GM18951 (cell line): Measurements from ENCODE around the gene GAA.

Experiments
- POLR2A ChIP-seq: IDR thresholded peaks from 4 replicates; pipeline ENCODE4 v1.6.1; 2011; ENCODE audit warnings: mild to moderate bottlenecking; ENCODE audit not compliant: insufficient read length, insufficient read depth; ENCODE audit errors: extremely low read depth
- in situ Hi-C: fragments of 300-500 bp; cut with MboI; formaldehyde crosslinking; loops from one replicate; pipeline ENCODE4 v1.12.0; 2022; ENCODE audit warnings: low sequenced_read_pairs, mixed read lengths, inconsistent platforms; ENCODE audit not compliant: unreplicated experiment

The GAA gene

DNA sequence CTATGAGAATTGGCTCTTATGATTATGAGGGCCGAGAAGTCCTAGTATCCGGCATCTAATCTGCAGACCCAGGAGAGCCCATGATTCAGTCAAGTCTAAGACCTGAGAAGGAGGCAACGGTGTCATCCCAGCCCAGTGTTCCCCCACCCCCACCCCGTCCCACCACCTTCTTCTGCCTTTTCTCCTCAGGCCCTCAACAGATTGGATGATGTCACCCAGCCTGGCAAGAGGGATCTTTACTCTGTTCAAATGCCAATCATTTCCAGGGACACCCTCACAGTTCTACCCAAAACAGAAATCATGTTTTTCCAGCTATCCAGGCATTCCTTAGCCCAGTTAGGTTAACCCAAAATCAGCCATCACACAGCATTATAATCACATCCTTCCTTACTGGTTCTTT lies 10.0 kb upstream of the GAA start:
- no peak for TF ChIP-seq POLR2A
- in situ Hi-C loops = no loop called here

DNA sequence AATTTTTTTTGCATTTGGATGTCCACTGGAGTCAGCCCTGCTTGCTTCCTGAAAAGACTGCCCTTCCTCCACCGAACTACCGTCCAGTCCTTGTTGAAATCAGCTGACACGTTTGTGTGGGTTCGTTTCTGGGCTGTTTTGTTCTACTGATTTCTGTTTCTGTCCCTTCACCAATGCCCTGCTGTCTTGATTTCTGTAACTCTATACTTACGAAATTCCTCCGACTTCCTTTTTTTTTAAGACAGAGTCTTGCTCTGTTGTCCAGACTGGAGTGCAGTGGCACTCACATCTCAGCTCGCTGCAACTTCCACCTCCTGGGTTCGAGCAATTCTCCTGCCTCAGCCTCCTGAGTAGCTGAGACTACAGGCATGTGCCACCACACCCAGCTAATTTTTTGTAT lies 8.4 kb upstream of the GAA start:
- in situ Hi-C loops = no loop called here
- TF ChIP-seq POLR2A = no peak

DNA sequence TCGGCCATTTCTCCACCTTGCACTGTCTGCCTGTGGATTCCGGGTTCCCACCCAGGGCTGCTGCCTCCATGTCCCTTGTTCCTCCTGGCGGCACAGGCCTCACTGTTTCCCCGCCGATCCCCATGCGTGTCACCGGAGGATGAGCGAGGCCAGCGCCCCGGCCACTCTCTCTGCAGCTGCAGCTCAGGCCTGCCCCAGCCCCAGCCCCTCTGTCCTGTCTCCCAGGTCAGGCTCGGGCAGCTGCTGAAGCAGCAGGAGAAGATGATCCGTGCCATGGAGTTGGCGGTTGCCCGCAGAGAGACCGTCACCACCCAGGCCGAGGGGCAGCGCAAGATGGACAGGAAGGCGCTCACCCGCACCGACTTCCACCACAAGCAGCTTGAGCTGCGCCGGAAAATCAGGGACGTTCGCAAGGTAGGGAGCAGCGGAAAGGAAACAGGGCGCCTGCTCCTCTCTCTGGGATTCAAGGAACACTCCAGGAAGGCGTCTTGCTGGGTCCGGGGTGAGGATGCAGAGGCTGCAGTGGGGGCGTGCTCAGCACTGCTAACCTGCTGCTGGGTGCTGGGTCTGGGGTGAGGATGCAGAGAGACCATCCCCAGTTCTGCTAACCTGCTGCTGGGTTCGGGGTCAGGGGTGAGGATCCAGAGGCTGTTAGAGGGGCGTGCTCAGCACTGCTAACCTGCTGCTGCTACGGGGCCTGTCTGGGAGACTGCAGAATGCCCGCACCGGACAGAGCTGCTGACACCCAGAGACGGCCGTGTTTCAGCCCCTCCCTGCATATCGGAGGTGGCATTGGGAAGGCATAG lies 6.1 kb upstream of the GAA start:
- TF ChIP-seq POLR2A = no peak
- in situ Hi-C loops = no loop called here

DNA sequence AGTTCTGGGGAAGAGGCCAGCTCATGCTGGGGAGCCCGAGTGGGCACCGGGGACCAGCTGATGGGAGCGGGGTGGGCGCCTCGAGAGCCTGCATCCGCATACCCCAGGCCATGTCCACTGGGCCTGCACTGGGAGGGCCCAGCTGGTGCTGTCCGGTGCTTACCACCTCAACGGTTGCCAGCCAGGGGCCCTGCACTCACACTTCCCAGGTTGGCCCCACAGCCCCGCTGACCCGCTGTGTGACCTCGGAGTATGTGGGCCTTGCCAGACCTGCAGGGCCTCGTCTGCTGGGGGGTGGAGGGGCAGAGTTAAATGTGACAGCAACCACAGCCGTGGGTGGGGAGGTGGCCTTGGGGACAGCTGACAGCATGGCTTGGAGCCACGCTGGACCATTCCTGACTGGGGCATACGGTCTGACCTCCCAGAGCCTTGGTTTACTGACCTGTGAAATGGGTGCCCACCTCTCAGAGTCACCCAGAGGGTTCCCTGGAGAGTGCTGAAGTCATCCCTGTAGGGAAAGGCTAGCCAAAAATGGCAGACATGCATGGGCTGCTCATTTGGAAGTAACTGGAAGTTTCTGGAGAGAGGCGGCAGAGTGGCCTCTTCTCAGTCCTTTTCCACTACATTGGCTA lies 5.4 kb upstream of the GAA start:
- in situ Hi-C loops = no loop called here
- no peak for TF ChIP-seq POLR2A

DNA sequence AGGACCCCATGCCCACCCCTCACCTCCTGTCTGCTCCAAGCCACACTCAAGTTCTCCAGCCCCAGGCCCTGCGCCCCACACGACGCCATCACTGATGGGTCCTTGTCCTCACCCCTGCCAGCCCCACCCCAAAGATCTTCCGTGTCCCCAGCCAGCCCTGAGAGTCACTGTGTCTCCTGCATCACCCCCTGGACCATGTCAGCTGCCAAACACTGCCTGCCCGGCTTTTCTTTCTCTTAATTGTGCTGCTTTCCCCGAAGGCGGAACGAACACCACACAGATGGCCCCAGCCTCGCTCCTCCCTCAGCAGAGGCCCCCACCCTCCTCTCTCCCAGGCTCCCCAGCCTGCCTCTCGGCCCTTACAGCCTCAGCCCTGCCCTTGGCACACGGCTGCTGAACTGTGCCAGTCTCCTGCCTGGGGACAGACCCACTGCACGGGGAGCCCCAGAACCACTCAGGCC lies 4.8 kb upstream of the GAA start:
- no peak for TF ChIP-seq POLR2A
- in situ Hi-C loops = no loop called here

DNA sequence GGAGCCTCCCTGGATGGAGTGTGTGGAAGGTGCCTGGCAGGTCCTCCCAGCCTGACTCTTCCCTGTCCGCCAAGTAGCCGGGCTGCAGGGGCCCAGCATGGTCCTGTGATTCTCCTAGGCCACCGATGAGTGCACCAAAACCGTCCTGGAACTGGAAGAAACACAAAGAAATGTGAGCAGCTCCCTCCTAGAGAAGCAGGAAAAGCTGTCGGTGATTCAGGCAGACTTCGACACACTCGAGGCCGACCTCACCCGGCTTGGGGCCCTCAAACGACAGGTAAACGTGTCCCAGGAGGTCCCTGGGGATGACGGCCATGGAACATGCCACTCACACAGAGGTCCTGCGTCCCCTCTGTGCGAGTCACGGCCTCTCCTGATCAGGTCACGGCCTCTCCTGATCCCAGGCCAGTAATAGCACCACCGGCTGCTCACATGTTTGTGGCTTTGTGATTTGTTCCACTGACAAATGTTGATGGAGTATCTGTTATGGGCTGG lies 4.2 kb upstream of the GAA start:
- in situ Hi-C loops = no loop called here
- TF ChIP-seq POLR2A = no peak

DNA sequence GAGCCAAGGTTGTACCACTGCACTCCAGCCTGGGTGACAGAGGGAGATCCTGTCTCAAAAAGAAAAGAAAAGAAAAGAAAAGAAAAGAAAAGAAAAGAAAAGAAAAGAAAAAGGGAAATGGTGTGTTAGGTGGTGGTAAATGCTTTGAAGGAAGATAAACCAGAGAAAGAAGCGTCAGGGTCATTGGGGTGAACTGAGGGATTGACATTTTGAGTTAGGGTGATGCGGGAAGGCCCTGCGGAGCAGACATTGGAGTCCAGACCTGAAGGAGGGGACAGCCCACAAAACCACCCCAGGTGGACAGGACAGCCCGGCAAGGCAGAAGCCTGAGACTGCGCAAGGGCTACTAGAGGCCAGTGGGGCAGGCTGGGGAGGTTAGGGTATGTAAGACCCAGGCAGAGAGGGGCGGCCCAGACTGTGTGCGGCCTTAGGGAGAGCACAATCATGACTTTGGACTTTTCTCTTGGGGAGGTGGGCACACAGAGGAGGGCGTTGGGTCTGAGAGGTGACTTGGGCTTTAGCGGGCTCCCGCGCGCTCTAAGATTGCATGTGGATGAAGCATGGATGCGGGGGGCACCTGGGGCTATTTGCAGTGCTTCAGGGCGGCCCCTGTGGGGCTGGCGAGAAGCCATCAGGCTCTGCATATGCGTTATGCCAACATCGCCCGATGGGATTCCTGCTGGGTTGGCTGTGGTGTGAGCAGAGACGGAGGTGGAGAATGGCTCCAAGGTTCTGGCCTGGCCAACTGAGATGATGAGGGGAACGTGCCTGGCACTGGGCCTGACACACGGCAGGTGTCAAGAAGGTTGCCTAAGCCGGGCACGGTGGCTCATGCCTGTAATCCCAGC lies 3.3 kb upstream of the GAA start:
- no peak for TF ChIP-seq POLR2A

DNA sequence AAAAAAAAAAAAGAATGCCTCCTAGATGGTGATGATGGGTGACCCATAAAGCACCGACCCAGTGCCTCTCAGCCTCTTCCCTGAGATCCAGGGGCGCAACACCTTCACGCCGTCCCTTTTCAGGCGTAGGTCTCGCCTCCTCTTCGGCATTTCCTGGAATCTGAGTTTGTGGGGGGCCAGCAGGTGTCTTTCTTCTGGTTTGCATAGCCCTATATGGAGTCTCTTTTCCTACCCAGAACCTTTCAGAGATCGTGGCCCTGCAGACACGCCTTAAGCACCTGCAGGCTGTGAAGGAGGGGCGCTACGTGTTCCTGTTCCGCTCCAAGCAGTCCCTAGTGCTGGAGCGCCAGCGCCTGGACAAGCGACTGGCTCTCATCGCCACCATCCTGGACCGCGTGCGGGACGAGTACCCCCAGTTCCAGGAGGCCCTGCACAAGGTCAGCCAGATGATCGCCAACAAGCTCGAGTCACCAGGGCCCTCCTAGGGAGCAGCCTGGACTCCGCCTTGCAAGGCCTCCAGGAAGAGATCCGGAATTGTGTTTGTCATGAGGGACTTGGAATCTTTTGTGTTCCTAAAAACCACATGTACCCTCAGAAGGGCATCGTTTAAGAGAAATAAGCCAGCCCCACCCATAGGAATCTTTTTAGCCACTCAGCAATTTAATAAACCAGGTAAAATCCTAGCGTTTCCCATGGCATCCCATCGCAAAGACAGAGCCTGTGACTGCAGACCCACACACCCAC lies 1.9 kb upstream of the GAA start:
- TF ChIP-seq POLR2A = no peak
- in situ Hi-C loops = no loop called here

More for the DNA sequence above, 3.3 kb upstream of the GAA start:
- in situ Hi-C loops = no loop called here

DNA sequence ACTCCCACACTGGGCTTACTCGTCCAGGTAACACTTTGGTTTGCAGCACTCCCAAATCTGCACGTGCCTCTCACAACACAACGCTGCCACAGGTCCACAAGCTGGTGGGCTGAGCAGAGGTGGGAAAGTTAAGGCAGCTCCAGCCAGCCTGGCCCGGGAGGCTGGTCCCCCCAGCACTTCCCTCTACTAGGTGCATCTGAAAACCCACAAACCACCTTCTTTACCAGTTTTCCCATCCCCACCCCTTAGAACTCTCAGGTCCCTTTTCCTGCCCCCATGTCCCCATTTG lies 1.4 kb upstream of the GAA start:
- in situ Hi-C loops = no loop called here
- no peak for TF ChIP-seq POLR2A

DNA sequence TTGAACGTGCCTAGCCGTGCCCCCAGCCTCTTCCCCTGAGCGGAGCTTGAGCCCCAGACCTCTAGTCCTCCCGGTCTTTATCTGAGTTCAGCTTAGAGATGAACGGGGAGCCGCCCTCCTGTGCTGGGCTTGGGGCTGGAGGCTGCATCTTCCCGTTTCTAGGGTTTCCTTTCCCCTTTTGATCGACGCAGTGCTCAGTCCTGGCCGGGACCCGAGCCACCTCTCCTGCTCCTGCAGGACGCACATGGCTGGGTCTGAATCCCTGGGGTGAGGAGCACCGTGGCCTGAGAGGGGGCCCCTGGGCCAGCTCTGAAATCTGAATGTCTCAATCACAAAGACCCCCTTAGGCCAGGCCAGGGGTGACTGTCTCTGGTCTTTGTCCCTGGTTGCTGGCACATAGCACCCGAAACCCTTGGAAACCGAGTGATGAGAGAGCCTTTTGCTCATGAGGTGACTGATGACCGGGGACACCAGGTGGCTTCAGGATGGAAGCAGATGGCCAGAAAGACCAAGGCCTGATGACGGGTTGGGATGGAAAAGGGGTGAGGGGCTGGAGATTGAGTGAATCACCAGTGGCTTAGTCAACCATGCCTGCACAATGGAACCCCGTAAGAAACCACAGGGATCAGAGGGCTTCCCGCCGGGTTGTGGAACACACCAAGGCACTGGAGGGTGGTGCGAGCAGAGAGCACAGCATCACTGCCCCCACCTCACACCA lies 724 bp downstream of the GAA start:
- no peak for TF ChIP-seq POLR2A
- in situ Hi-C loops = no loop called here

DNA sequence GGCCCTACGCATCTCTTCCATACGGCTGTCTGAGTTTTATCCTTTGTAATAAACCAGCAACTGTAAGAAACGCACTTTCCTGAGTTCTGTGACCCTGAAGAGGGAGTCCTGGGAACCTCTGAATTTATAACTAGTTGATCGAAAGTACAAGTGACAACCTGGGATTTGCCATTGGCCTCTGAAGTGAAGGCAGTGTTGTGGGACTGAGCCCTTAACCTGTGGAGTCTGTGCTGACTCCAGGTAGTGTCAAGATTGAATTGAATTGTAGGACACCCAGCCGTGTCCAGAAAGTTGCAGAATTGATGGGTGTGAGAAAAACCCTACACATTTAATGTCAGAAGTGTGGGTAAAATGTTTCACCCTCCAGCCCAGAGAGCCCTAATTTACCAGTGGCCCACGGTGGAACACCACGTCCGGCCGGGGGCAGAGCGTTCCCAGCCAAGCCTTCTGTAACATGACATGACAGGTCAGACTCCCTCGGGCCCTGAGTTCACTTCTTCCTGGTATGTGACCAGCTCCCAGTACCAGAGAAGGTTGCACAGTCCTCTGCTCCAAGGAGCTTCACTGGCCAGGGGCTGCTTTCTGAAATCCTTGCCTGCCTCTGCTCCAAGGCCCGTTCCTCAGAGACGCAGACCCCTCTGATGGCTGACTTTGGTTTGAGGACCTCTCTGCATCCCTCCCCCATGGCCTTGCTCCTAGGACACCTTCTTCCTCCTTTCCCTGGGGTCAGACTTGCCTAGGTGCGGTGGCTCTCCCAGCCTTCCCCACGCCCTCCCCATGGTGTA lies 1.5 kb downstream of the GAA start:
- in situ Hi-C loops = no loop called here
- TF ChIP-seq POLR2A = no peak
